Karpas-422 (cell line): ENCODE results near the gene DNHD1. TPM values are rescaled to one million over a fixed set of nuclear protein-coding genes. Genes with fewer than 3 reads are reported as not detected.

Source experiments
- DNase-seq: peaks from one replicate; pipeline ENCODE4 v3.0.0-alpha.2; 2015
- H2AFZ ChIP-seq: fragments of 200-600 bp; sonication (generic); 2 replicates; pipeline ENCODE4 v1.6.1; 2014; ENCODE audit warnings: antibody characterized with exemption, low read length, mixed read lengths
- H3K27ac ChIP-seq: fragments of 200-600 bp; sonication (generic); 2 replicates; pipeline ENCODE4 v1.5.1; 2014; ENCODE audit warnings: mild to moderate bottlenecking, low read length, moderate library complexity
- H3K27me3 ChIP-seq: fragments of 200-600 bp; sonication (generic); 2 replicates; pipeline ENCODE4 v1.6.1; 2014; ENCODE audit warnings: low read length, mixed read lengths
- H3K36me3 ChIP-seq: fragments of 200-600 bp; sonication (generic); 2 replicates; pipeline ENCODE4 v1.6.1; 2014; ENCODE audit warnings: low read length, mixed read lengths; ENCODE audit not compliant: insufficient read depth
- H3K4me1 ChIP-seq: fragments of 200-600 bp; sonication (generic); 2 replicates; pipeline ENCODE4 v1.6.1; 2014; ENCODE audit warnings: mild to moderate bottlenecking, low read length, mixed read lengths
- H3K4me2 ChIP-seq: fragments of 200-600 bp; sonication (generic); 2 replicates; pipeline ENCODE4 v1.6.1; 2014; ENCODE audit warnings: low read length, low read depth, mild to moderate bottlenecking; ENCODE audit not compliant: poor library complexity, severe bottlenecking
- H3K4me3 ChIP-seq: fragments of 200-600 bp; sonication (generic); 2 replicates; pipeline ENCODE4 v1.5.1; 2014; ENCODE audit warnings: mild to moderate bottlenecking, antibody characterized with exemption, low read length, mixed read lengths
- H3K79me2 ChIP-seq: fragments of 200-600 bp; sonication (generic); 2 replicates; pipeline ENCODE4 v1.6.1; 2014; ENCODE audit warnings: mild to moderate bottlenecking, low read length, mixed read lengths
- H3K9ac ChIP-seq: fragments of 200-600 bp; sonication (generic); 2 replicates; pipeline ENCODE4 v1.6.0; 2014; ENCODE audit warnings: low read length
- H3K9me2 ChIP-seq: fragments of 200-600 bp; sonication (generic), shearing (Covaris generic); replicated peaks from 2 replicates; pipeline ENCODE4 v1.6.0; 2014; ENCODE audit warnings: mild to moderate bottlenecking, low read length, moderate library complexity; ENCODE audit not compliant: insufficient read depth
- H3K9me3 ChIP-seq: fragments of 300-700, 200-600 bp; sonication (generic); 2 replicates; pipeline ENCODE4 v1.6.1; 2014; ENCODE audit warnings: low read length, mixed read lengths
- H4K20me1 ChIP-seq: fragments of 200-600 bp; sonication (generic); 2 replicates; pipeline ENCODE4 v1.6.1; 2014; ENCODE audit warnings: mild to moderate bottlenecking, antibody characterized with exemption, low read length, low read depth; ENCODE audit not compliant: insufficient read depth
- total RNA-seq: library from RNA; depleted of rRNA; stranded (reverse); fragments of >200 nt; shearing (Covaris generic); gene quantifications from 2 replicates; pipeline ENCODE4 v1.2.3, GENCODE V29; 2014; ENCODE audit warnings: low replicate concordance; rRNA removed

DNHD1 gene, protein sequence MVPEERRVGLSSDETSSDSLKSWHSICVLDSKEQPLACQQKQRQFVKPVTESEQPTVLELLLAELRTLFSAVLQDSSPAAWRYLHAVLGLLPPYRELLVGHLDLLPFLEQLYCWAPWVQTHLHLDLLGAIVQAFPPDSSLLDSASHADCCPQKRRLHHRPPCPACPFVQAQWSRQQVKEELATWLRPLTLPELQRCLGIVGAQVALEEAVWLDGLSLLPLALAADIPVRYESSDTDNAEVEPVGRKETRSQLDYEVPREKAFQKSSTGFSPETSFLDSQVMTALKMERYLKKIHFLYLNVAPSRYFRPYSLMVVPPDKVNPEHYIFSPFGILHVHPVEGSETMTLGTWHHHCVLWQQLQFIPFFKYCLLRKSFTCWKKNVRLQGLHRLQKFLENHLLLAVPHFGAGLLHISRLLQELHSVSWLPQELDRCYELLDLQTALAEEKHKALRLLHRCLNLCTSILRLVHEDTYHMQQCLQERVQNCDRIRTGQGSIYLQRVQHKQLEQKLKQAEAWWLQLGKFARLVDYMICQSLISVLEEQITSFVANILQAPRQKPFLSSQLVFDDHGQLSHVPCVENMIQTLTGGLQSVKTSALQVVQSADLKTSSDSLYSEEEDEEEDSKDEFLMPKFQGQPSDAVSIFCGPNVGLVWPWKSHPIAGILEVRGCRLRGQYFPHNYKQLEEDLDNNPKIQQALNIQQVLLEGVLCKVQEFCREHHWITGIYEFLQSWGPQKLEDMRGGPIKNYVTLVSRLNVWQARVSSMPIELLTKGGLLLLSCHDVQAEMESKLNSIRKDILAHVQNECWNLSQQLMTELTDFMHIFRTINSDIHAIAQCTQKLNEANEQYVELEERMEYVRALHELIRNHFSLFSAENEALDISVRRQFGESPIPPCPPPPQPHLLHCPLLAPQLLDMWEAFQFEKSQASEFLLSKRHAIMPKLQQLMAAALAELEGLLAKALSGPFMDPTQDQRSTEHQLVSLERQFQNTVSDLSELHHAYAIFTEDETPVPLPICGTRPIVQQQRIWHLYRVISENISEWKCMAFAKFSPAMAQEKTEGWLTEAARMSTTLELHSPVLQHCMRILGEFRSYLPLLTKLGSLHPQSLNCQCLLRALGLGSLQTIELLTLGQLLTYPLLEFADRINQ (N-terminal part only)
- 40.3 and 53.5 TPM in 2 replicates for total RNA-seq

- Histone ChIP-seq H4K20me1 (no peaks in the 10 kb centered on the region), H3K9me2 (no peaks in the 10 kb centered on the region), H3K4me3 (no peak within 1 kb of the TSS), H3K27me3 (no peaks in the 10 kb centered on the region), H3K4me1 (no peaks in the 10 kb centered on the region), H3K79me2 (no peaks in the 10 kb centered on the region), H2AFZ (no peak within 1 kb of the TSS), H3K9me3 (no peaks in the 10 kb centered on the region), H3K36me3 (no peaks in the 10 kb centered on the region), H3K27ac (no peak within 1 kb of the TSS), H3K4me2 (no peak within 1 kb of the TSS), H3K9ac (no peak within 1 kb of the TSS)
- no peak for DNase-seq
These were observed at the start of gene DNHD1 for GRCh38 chr11:6497069-6497839. TSS of gene DNHD1 (plus strand) at chr11:6497280. CDS start at chr11:6498216, 936 bp downstream.

GRCh38 chr11:6448574-6448973, 48.5 kb upstream of the DNHD1 start:
- no peak overlapping the region for H2AFZ ChIP-seq

GRCh38 chr11:6452219-6452618, 44.9 kb upstream of the DNHD1 start:
- no peaks in the 10 kb centered on the region for H3K9me3 ChIP-seq
- peaks cover 6% of the 10 kb centered on the region for H3K4me1 ChIP-seq
- no peaks in the 10 kb centered on the region for H3K36me3 ChIP-seq
- H3K27me3 ChIP-seq = no peaks in the 10 kb centered on the region
- H3K9ac ChIP-seq = no peak overlapping the region
- no peak overlapping the region for H3K4me3 ChIP-seq
- H3K9me2 ChIP-seq = no peaks in the 10 kb centered on the region
- no peak for DNase-seq
- H3K27ac ChIP-seq = no peak overlapping the region
- no peak overlapping the region for H2AFZ ChIP-seq
- no peaks in the 10 kb centered on the region for H3K79me2 ChIP-seq
- H4K20me1 ChIP-seq = no peaks in the 10 kb centered on the region
- no peak overlapping the region for H3K4me2 ChIP-seq

More at GRCh38 chr11:6448574-6448973, 48.5 kb upstream of the DNHD1 start:
- Histone ChIP-seq H3K9ac (no peak overlapping the region), H3K36me3 (no peaks in the 10 kb centered on the region), H3K79me2 (no peaks in the 10 kb centered on the region), H3K27me3 (no peaks in the 10 kb centered on the region), H3K9me3 (no peaks in the 10 kb centered on the region), H3K9me2 (no peaks in the 10 kb centered on the region), H3K4me2 (no peak overlapping the region), H3K4me1 (no peaks in the 10 kb centered on the region), H3K4me3 (no peak overlapping the region), H3K27ac (no peak overlapping the region), H4K20me1 (no peaks in the 10 kb centered on the region)
- DNase-seq = no peak

DNA sequence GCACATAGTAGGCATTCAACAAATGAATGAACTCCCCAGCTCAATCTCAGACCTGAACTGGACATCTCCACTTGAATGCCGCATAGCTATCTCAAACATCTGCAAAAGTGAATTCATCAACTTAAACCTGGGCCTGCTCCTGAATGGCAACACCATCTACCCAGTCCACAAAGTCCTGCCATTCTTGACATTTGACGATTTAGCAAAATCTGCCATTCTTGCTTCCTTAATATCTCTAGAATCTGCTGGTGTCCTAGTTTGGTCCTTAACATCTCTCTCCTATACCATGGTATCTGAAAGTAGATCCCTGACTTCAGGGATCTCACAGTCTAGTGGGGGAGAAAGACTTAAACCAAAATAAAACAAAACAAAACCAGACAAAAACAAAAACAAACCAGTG, 43.9 kb upstream of the DNHD1 start:
- no peak overlapping the region for H2AFZ ChIP-seq
- H3K4me1 ChIP-seq = peaks cover 6% of the 10 kb centered on the region
- no peaks in the 10 kb centered on the region for H4K20me1 ChIP-seq
- H3K4me3 ChIP-seq = no peak overlapping the region
- H3K27me3 ChIP-seq = no peaks in the 10 kb centered on the region
- H3K9ac ChIP-seq = no peak overlapping the region
- H3K4me2 ChIP-seq = no peak overlapping the region
- no peak for DNase-seq
- H3K9me2 ChIP-seq = no peaks in the 10 kb centered on the region
- no peak overlapping the region for H3K27ac ChIP-seq
- H3K79me2 ChIP-seq = no peaks in the 10 kb centered on the region
- no peaks in the 10 kb centered on the region for H3K36me3 ChIP-seq
- no peaks in the 10 kb centered on the region for H3K9me3 ChIP-seq

DNA sequence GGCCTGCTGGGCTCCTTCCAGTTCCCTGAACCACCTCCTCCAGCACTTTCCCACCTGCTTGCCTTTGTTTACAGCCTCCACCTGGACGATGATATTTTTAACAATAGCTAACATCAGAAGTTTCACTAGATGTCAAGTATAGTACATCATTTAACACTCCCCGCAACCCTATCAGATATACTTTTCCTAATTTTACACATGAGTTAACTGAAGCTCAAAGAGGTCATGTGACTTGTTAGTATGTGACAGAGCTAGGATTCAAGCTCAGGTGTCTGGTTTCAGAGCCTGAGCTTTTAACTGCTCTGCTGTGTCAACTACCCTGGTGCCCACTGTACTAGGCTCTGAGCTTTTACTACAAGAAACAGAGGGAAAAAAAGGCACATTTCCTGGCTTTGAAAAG, 42.0 kb upstream of the DNHD1 start:
- H3K4me2 ChIP-seq = no peak overlapping the region
- no peak overlapping the region for H3K27ac ChIP-seq
- peaks cover 16% of the 10 kb centered on the region for H3K4me1 ChIP-seq
- no peak overlapping the region for H2AFZ ChIP-seq
- H3K27me3 ChIP-seq = no peaks in the 10 kb centered on the region
- no peaks in the 10 kb centered on the region for H3K79me2 ChIP-seq
- H3K9me2 ChIP-seq = no peaks in the 10 kb centered on the region
- no peak overlapping the region for H3K4me3 ChIP-seq
- H3K36me3 ChIP-seq = no peaks in the 10 kb centered on the region
- H3K9me3 ChIP-seq = no peaks in the 10 kb centered on the region
- no peak overlapping the region for H3K9ac ChIP-seq
- DNase-seq = no peak
- no peaks in the 10 kb centered on the region for H4K20me1 ChIP-seq

DNA sequence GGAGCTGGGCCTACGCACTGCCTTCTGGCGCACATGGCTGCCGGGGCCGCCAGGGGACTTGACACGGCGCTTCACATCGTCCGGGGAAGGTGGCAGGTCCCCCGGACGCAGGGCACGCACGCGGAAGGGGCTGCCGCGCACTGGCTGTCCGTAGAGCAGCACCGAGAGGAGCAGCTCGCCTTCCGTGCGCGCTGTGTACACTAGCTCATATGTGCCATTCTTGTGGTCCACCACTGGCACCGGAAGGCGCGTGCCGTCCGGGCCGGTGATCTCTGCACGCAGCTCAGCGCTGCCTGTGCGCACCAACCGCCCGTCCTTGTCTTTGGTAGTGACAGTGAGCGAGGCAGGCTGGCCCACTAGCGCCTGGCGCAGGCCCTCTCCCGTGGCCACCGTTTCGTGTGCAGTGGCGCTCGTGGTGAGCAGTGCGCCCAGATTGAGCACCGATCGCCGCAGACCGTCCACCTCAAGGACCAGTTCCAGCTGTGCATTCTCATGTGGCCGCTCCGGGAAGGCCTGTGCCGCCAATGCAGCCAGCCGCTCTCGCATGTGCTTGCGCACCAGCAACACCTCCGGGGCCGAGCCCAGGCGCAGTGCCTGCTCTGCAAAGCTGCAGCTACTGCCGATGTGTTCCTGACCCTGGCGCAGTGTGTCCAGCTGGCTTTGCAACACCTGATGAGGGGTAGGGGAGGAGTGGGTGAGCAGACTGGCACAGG, 40.6 kb upstream of the DNHD1 start:
- Histone ChIP-seq H3K9ac (no peak overlapping the region), H3K9me3 (no peaks in the 10 kb centered on the region)

DNA sequence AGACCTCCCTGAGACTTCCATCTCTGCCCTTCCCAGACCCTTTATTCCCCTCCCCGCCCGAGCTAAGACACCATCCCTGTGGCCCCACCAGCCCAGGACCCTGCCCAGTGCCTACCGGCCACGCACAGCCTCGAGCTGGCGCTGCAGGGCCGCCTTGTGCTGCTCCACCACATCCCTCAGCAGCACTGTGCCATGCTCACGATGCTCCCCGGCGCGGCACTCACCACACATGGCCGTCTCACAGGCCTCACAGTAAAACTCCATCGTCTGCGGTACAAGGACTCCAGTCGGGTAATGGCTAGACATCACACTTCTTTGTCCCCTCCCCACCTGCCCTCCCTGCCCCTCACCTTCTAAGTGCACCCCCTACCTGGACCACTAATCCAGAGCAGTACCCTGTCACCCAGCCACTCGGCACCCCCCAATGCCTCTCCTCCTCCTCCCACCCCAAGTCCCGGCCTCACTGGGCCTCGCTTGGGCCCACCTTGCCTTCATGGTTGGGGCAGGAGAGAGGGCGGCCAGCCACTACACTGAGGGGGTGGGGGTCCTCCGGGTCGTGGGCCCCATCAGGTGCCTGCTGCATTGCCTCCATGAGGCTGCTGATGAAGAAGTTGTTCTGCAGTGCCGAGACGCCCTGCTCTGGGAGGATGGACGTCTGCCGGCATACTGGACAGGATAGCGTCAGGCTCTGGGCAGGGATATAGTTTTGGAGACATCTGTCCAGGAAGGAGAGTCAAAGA, 39.3 kb upstream of the DNHD1 start:
- no peaks in the 10 kb centered on the region for H3K27me3 ChIP-seq
- no peaks in the 10 kb centered on the region for H3K9me2 ChIP-seq
- H2AFZ ChIP-seq = no peak overlapping the region
- no peak overlapping the region for H3K9ac ChIP-seq
- H3K4me2 ChIP-seq = no peak overlapping the region
- no peaks in the 10 kb centered on the region for H3K36me3 ChIP-seq
- H3K9me3 ChIP-seq = no peaks in the 10 kb centered on the region
- no peaks in the 10 kb centered on the region for H3K79me2 ChIP-seq
- DNase-seq = no peak
- no peaks in the 10 kb centered on the region for H4K20me1 ChIP-seq
- H3K4me1 ChIP-seq = peaks cover 16% of the 10 kb centered on the region
- H3K27ac ChIP-seq = no peak overlapping the region
- no peak overlapping the region for H3K4me3 ChIP-seq

More for the DNA sequence above, 40.6 kb upstream of the DNHD1 start:
- Histone ChIP-seq H2AFZ (no peak overlapping the region), H3K9me2 (no peaks in the 10 kb centered on the region), H3K4me1 (peaks cover 16% of the 10 kb centered on the region), H3K79me2 (no peaks in the 10 kb centered on the region), H3K27ac (no peak overlapping the region), H4K20me1 (no peaks in the 10 kb centered on the region), H3K36me3 (no peaks in the 10 kb centered on the region), H3K4me2 (no peak overlapping the region), H3K4me3 (no peak overlapping the region), H3K27me3 (no peaks in the 10 kb centered on the region)
- DNase-seq = no peak
